ENCODE measurements around the gene ZBTB47. TPM values are rescaled to one million over a fixed set of nuclear protein-coding genes. Genes with fewer than 3 reads are reported as not detected.

Gene ZBTB47
- total RNA-seq, 4 donors from 2014 or later = 41.5 to 67.6 (median 50.3) TPM

DNA sequence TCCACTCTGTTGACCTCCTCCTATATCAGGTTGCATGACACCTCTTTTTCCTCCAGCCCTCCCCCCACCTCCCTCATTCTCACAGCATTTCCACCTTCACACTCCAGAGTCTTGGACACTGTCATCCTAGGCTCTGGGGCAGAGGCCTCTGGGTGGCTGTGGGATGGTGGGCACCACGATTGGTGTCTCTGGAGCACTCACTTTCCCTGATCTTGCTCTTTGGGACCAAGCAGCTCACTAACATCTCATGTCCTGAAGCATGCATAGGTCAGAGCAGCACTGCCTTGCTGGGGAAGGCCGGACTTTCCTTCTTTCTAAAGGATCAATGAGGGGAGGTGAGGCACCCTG, 14.9 kb downstream of the ZBTB47 start:
- ATAC-seq (ENCODE audit: low FRiP score) (no peak), DNase-seq (ENCODE audit: low spot score) (peak; percentile 6)
- TF ChIP-seq, protein P1, sequence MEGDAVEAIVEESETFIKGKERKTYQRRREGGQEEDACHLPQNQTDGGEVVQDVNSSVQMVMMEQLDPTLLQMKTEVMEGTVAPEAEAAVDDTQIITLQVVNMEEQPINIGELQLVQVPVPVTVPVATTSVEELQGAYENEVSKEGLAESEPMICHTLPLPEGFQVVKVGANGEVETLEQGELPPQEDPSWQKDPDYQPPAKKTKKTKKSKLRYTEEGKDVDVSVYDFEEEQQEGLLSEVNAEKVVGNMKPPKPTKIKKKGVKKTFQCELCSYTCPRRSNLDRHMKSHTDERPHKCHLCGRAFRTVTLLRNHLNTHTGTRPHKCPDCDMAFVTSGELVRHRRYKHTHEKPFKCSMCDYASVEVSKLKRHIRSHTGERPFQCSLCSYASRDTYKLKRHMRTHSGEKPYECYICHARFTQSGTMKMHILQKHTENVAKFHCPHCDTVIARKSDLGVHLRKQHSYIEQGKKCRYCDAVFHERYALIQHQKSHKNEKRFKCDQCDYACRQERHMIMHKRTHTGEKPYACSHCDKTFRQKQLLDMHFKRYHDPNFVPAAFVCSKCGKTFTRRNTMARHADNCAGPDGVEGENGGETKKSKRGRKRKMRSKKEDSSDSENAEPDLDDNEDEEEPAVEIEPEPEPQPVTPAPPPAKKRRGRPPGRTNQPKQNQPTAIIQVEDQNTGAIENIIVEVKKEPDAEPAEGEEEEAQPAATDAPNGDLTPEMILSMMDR (IDR thresholded peaks at IDR 0.05) = no peak

DNA sequence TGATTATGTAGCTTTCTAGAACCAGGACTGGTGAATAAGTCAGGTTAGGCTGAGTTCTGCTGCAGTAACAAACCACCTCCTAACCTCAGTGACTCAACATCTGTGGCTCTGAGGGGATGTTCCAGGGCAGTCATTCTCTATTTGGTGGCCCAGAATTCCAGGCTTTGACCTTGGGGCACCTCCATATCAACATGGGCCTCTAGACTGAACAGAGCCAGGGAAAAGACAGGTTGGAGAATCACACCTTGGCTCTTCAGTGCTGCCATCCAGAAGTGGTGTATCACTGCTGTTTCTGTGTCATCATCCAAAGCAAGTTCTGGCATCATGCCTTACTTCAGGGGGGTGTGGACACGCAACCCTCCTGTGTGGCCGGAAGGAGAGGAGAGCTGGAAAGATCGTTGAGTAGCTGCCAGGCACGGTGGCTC, 15.3 kb downstream of the ZBTB47 start:
- ATAC-seq (ENCODE audit: low FRiP score) (peak; percentile 22), DNase-seq (ENCODE audit: low spot score) (peak; percentile 16)
- TF ChIP-seq, protein P1 (IDR thresholded peaks at IDR 0.05) = no peak

DNA sequence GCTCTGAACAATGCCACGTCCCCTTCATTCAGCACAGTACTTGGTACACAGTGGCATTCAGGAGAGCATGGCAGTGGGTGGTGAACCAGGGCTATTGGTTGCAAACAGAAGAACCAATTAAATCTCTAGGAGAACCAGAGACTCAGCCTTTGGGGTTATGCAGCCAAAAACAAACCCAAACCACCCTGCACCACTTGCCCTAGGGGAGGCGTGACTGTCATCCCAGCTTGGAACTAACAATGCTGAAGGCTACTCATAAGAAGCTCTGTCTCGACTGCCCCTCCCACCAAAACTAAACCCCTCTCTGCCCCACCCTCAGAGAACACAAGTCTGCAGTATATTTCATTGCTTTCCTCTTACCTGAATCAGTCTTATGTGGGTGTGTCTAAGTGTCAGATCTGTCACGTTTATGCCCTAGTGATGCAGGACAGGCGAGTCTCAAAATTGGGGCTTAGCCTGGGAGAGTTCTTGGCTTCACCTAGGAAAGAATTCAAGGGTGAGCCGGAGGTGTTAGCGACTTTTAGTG, 16.6 kb downstream of the ZBTB47 start:
- no peak for ATAC-seq (ENCODE audit: low FRiP score)
- TF ChIP-seq, protein P1 (IDR thresholded peaks at IDR 0.05) = no peak
- no peak for DNase-seq (ENCODE audit: low spot score)

DNA sequence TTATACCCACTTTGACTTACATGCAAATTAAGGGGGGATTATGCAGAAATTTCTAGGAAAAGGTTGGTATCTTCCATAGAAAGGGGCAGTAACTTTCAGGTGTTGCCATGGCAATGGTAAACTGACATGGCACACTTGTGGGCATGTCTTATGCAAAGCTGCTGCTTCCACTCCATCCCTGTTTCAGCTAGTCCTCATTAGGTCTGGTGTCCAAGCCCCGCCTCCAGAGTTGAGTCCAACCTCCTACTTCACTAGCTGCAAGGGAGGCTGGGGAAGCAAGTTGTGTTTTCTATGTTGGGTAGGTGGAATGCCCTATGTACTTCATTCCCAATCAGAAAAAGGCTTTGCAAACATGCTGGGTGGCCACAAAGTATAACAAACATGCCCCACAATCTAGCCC, 17.2 kb downstream of the ZBTB47 start:
- TF ChIP-seq, protein P1 (IDR thresholded peaks at IDR 0.05) = no peak
- DNase-seq (ENCODE audit: low spot score) (peak; percentile 11), ATAC-seq (ENCODE audit: low FRiP score) (no peak)

DNA sequence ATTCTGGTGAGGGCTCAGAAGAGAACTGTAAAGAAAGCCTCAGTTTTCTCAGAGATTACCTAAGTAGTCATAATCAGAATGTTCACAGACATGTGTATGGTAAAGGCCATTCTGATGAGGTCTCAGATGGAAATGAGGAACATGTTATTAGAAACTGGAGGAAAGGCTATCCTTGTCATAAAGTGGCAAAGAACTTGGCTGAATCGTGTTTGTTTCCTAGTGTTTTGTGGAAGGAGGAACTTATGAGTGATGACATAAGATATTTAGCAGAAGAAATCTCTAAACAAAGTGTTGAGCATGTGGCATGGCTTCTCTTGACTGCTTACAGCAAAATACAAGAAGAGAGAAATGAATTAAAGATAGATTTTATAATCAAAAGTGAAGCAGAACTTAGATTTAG, 19.0 kb downstream of the ZBTB47 start:
- ATAC-seq (ENCODE audit: low FRiP score) = no peak
- no peak for DNase-seq (ENCODE audit: low spot score)
- TF ChIP-seq, protein P1 (IDR thresholded peaks at IDR 0.05) = no peak

DNA sequence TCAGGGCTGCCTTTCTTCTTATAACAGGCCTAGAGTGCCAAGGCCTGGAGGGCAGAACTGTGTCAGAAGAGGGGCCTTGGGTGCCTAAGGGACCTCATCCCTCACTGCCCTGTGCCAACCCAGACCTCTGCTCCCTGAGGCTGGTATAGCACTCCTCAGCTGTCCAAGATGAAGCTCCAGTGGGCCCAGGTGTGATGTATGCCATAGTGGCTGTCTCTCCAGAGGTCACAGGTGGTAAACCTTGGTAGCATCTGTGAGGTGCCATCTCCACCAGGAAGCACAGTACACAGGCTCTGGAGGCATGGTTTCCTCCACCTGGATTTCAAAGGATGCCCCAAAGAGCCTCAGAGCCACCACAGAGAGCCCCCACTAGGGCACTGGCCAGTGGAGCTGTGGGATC, 19.6 kb downstream of the ZBTB47 start:
- TF ChIP-seq, protein P1 (IDR thresholded peaks at IDR 0.05) = no peak
- no peak for ATAC-seq (ENCODE audit: low FRiP score)
- DNase-seq (ENCODE audit: low spot score) = no peak

DNA sequence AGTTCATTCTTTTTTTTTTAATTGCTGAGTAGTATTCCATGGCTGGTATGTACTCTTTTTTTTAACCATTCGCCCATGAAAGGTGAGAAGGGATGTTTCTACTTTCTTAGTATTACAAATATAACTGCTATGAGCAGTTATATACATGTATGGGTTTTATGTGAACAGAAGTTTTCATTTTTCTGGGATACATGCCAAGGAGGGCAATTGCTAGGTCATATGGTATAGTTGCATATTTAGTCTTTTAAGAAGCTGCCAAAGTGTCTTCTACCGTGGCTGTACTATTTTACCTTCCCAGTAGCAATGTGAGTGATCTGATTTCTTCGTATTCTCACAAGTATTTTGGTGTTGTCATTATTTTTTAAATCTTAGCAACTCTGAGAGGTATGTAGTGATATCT, 20.6 kb downstream of the ZBTB47 start:
- TF ChIP-seq, protein P1 (IDR thresholded peaks at IDR 0.05) = no peak
- ATAC-seq (ENCODE audit: low FRiP score) (no peak), DNase-seq (ENCODE audit: low spot score) (no peak)
